Stimulated activated naive CD8-positive, alpha-beta T cell treated with anti-CD3 and anti-CD28 coated beads, Interleukin-15, Interleukin-2, amounts not matched to agents 100 ng/mL and 50 ng/mL, for 24 hours (primary cell): Measurements from ENCODE around the gene GABRD.
A peak's percentile ranks its signal among the peaks of the same experiment; 100 is the strongest.
"Not testable (repeated sequence)": the region's sequence is repeated elsewhere in the genome, so short reads cannot be mapped to it uniquely, and the experiment has no call there.

Source experiments
- H3K27ac Mint-ChIP-seq: one replicate; pipeline ENCODE4 v1.8.0; 2021; ENCODE audit warnings: mild to moderate bottlenecking, mixed read lengths
- H3K27me3 Mint-ChIP-seq: one replicate; pipeline ENCODE4 v1.8.0; 2021; ENCODE audit warnings: mixed read lengths
- H3K36me3 Mint-ChIP-seq: one replicate; pipeline ENCODE4 v1.8.0; 2021; ENCODE audit warnings: low read depth, mixed read lengths
- H3K4me1 Mint-ChIP-seq: one replicate; pipeline ENCODE4 v1.8.0; 2021; ENCODE audit warnings: low read depth, mixed read lengths
- H3K4me3 Mint-ChIP-seq: one replicate; pipeline ENCODE4 v1.8.0; 2021; ENCODE audit warnings: mild to moderate bottlenecking, mixed read lengths
- H3K9me3 Mint-ChIP-seq: one replicate; pipeline ENCODE4 v1.8.0; 2021; ENCODE audit warnings: mixed read lengths

GABRD gene

DNA sequence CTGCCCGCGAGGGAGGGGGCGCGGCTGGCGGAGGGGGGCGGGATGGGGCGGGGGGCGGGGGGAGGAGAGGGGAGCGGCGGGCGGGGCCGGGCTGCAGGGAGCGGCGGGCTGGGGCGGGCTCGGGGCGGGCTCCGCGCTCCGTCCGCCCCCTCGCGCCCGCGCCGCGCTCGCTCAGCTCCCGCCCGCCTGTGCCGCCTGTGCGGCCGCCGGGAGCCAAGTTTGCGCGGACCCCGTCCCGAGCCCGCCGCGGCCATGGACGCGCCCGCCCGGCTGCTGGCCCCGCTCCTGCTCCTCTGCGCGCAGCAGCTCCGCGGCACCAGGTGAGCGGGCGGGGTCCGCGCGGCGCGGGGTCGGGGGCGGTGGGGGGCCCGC lies at the start of gene GABRD:
Gene GABRD, plus strand, starts transcription at position 174 of the 372 bp plus-strand sequence. Its CDS starts 79 bp downstream, at position 253.
- Mint-ChIP-seq H3K36me3 (peaks cover 3% of the 10 kb centered on the region), H3K27ac (no peak within 1 kb of the TSS), H3K4me3 (peak within 1 kb of the TSS; percentile 64), H3K4me1 (peaks cover 7% of the 10 kb centered on the region), H3K9me3 (no peaks in the 10 kb centered on the region), H3K27me3 (peaks cover 70% of the 10 kb centered on the region)

- no peak overlapping the region for H3K4me3 Mint-ChIP-seq
- no peaks in the 10 kb centered on the region for H3K27me3 Mint-ChIP-seq
- no peak overlapping the region for H3K27ac Mint-ChIP-seq
- no peaks in the 10 kb centered on the region for H3K36me3 Mint-ChIP-seq
- H3K4me1 Mint-ChIP-seq: no peaks in the 10 kb centered on the region
- H3K9me3 Mint-ChIP-seq: peaks cover 3% of the 10 kb centered on the region
Measured at GRCh38 chr1:1969505-1969900, 49.6 kb upstream of the GABRD start.

- Mint-ChIP-seq H3K9me3 (peaks cover 3% of the 10 kb centered on the region), H3K27me3 (no peaks in the 10 kb centered on the region), H3K27ac (no peak overlapping the region), H3K4me3 (no peak overlapping the region), H3K4me1 (no peaks in the 10 kb centered on the region), H3K36me3 (no peaks in the 10 kb centered on the region)
Measured at GRCh38 chr1:1969953-1970716, 49.0 kb upstream of the GABRD start.

GRCh38 chr1:1971017-1971416 lies 48.1 kb upstream of the GABRD start:
- Mint-ChIP-seq H3K36me3 (no peaks in the 10 kb centered on the region), H3K27ac (no peak overlapping the region), H3K27me3 (no peaks in the 10 kb centered on the region), H3K9me3 (peaks cover 3% of the 10 kb centered on the region), H3K4me3 (no peak overlapping the region), H3K4me1 (no peaks in the 10 kb centered on the region)

DNA sequence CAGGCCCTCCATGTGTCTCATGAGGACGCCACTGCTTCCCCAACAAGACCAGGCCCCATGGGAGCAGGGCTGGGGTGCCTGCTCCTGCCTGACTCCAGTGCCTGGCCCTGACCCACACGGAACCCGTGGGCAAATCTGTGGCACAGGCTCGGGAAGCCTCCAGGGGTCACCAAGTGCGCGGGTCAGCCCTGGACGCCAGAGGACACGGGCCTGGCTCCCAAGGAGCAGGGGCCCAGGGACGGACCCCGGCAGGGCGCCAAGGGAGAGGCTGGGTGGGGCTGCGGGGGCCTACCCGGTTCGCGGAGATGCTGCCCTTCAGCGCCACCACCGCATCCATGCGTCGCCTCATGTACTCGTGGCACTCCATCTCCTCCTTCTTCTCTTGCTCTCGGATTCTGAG lies 47.5 kb upstream of the GABRD start:
- Mint-ChIP-seq H3K4me3 (no peak overlapping the region), H3K27ac (no peak overlapping the region), H3K9me3 (peaks cover 3% of the 10 kb centered on the region), H3K36me3 (no peaks in the 10 kb centered on the region), H3K27me3 (no peaks in the 10 kb centered on the region), H3K4me1 (no peaks in the 10 kb centered on the region)

DNA sequence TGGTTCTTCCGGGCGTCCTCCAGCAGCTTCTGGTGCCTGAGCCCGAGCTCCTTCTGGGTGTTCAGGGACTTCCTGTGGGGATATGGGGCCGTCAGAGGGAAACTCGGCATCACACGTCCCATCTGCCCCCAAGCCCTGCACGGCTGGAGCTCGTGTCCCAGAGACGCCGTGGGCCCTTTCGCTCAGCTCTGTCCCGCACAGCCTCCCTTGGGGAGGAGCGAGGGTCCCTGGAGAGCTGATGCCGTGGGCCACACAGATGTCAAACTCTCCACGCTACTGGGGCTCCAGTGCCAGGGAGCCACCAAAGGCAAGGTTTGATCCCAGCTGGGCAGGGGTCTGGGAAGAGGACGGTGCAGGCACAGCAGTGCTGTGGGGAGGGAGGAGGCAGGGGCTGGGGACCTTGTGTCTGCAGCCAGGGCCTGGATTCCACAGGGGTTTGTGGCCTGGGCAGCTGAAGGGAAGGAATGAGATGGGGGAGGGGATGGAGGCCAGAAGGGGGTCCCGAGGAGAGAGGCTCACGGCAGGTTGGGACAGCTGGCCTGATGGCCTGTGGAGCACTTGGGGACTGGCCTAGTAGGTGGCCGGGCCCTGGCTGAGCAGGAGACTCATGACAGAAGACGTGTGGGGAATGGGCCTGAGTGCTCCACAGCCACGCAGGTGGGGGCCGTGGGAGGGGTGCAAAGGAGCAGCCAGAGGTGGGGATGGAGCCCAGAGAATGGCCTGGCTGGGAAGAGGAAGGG lies 46.0 kb upstream of the GABRD start:
- no peak overlapping the region for H3K27ac Mint-ChIP-seq
- H3K4me3 Mint-ChIP-seq: no peak overlapping the region
- H3K36me3 Mint-ChIP-seq: no peaks in the 10 kb centered on the region
- no peaks in the 10 kb centered on the region for H3K27me3 Mint-ChIP-seq
- no peaks in the 10 kb centered on the region for H3K4me1 Mint-ChIP-seq
- H3K9me3 Mint-ChIP-seq: peaks cover 3% of the 10 kb centered on the region

- H3K27me3 Mint-ChIP-seq: no peaks in the 10 kb centered on the region
- no peaks in the 10 kb centered on the region for H3K4me1 Mint-ChIP-seq
- no peak overlapping the region for H3K4me3 Mint-ChIP-seq
- peaks cover 3% of the 10 kb centered on the region for H3K9me3 Mint-ChIP-seq
- H3K36me3 Mint-ChIP-seq: no peaks in the 10 kb centered on the region
- H3K27ac Mint-ChIP-seq: no peak overlapping the region
Measured at GRCh38 chr1:1973716-1974642, 45.2 kb upstream of the GABRD start.

DNA sequence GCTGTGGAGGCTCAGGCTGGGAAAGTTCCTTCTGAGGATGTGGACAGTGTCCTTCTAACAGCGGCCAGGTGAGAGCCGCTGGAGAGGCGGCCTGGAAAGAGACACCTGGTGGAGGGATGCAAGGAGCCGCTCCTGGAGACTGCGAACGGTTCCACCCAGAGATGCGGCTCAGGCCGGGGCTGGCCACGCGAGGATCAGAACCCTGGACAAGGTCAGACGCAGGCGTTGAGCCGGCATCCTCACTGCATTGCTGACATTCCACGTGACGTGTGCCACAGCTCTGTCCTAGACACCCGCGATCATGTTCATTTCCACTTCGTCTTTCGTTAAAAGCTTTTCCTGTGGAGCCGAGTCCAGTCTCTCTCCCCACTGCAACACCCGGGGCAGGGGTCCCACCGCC lies 44.3 kb upstream of the GABRD start:
- H3K36me3 Mint-ChIP-seq: no peaks in the 10 kb centered on the region
- H3K9me3 Mint-ChIP-seq: peaks cover 3% of the 10 kb centered on the region
- no peaks in the 10 kb centered on the region for H3K27me3 Mint-ChIP-seq
- no peaks in the 10 kb centered on the region for H3K4me1 Mint-ChIP-seq
- H3K4me3 Mint-ChIP-seq: no peak overlapping the region
- no peak overlapping the region for H3K27ac Mint-ChIP-seq

DNA sequence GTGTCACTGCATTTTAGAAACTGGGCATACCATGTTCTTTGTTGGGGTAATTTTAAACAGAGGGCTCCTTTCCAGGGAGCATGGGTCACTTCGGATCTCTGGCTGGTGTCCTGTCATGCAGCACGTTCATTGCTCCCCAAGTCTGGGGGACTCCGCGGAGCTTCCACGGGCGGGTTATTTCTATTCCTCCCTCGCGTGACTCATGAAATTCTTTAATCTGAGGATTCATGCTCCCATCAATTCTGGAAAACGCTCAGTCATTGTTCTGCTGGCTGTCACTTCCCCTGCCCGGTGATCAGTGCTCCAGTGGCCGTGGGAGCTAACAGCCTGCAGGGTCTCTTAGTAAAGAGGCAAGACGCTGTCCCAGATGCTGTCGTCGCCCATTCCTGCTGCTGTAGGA lies 43.6 kb upstream of the GABRD start:
- Mint-ChIP-seq H3K4me3 (no peak overlapping the region), H3K4me1 (no peaks in the 10 kb centered on the region), H3K36me3 (no peaks in the 10 kb centered on the region), H3K27ac (no peak overlapping the region), H3K27me3 (no peaks in the 10 kb centered on the region), H3K9me3 (peaks cover 3% of the 10 kb centered on the region)

GRCh38 chr1:1976031-1976430 lies 43.1 kb upstream of the GABRD start:
- Mint-ChIP-seq H3K27me3 (no peaks in the 10 kb centered on the region), H3K9me3 (peaks cover 3% of the 10 kb centered on the region), H3K4me3 (no peak overlapping the region), H3K4me1 (no peaks in the 10 kb centered on the region), H3K36me3 (no peaks in the 10 kb centered on the region), H3K27ac (no peak overlapping the region)

- Mint-ChIP-seq H3K27me3 (no peaks in the 10 kb centered on the region), H3K4me3 (no peak overlapping the region), H3K36me3 (no peaks in the 10 kb centered on the region), H3K4me1 (no peaks in the 10 kb centered on the region), H3K27ac (no peak overlapping the region), H3K9me3 (no peaks in the 10 kb centered on the region)
Measured at GRCh38 chr1:1978108-1978507, 41.0 kb upstream of the GABRD start.

GRCh38 chr1:1978690-1979481 lies 40.3 kb upstream of the GABRD start:
- not testable (repeated sequence) for H3K36me3 Mint-ChIP-seq, H3K27ac Mint-ChIP-seq, H3K9me3 Mint-ChIP-seq, H3K4me3 Mint-ChIP-seq, H3K4me1 Mint-ChIP-seq, H3K27me3 Mint-ChIP-seq

DNA sequence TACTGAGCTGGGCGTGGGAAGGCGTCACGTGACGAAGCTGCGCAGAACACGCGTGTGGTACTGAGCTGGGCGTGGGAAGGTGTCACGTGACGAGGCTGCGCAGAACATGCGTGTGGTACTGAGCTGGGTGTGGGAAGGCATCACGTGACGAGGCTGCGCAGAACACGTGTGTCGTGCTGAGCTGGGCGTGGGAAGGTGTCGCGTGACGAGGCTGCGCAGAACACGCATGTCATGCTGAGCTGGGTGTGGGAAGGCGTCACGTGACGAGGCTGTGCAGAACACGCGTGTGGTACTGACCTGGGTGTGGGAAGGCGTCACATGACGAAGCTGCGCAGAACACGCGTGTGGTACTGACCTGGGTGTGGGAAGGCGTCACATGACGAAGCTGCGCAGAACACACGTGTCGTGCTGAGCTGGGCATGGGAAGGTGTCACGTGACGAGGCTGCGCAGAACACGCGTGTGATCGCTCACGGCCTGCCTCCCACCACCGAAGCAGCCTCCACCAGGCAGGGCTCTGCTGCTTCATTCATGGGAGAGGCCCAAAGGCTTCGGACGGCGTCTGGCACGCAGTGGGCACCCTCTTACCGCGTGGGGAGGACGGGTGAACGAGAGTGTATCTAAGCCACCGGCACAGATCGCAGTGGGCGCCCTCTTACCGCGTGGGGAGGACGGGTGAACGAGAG lies 39.5 kb upstream of the GABRD start:
- Mint-ChIP-seq H3K27me3 (no peaks in the 10 kb centered on the region), H3K27ac (no peak overlapping the region), H3K4me3 (no peak overlapping the region), H3K36me3 (no peaks in the 10 kb centered on the region), H3K9me3 (no peaks in the 10 kb centered on the region), H3K4me1 (no peaks in the 10 kb centered on the region)
